OCI-LY3 (cell line): ENCODE data around the gene SHMT2.
A peak's percentile ranks its signal among the peaks of the same experiment; 100 is the strongest.

Experiments
- H2AFZ ChIP-seq: fragments of 200-600, 300-600 bp; shearing (Covaris generic); 2 replicates; pipeline ENCODE4 v1.6.0; 2014; ENCODE audit warnings: antibody characterized with exemption, low read depth, low read length
- H3K27ac ChIP-seq: fragments of 200-600, 300-600 bp; sonication (generic); 2 replicates; pipeline ENCODE4 v1.5.1; 2014; ENCODE audit warnings: mild to moderate bottlenecking, low read length, moderate library complexity, mixed read lengths
- H3K27me3 ChIP-seq: fragments of 200-600, 300-600 bp; sonication (generic); 2 replicates; pipeline ENCODE4 v1.6.1; 2014; ENCODE audit warnings: low read depth, low read length, mixed read lengths
- H3K36me3 ChIP-seq: fragments of 200-600, 300-600 bp; sonication (generic); replicated peaks from 2 replicates; pipeline ENCODE3; 2014; ENCODE audit warnings: low read depth, low read length, mixed read lengths
- H3K4me1 ChIP-seq: fragments of 300-600, 200-600 bp; sonication (generic); 2 replicates; pipeline ENCODE4 v1.6.1; 2014; ENCODE audit warnings: low read length, mixed read lengths
- H3K4me2 ChIP-seq: fragments of 200-600, 300-600 bp; sonication (generic); 2 replicates; pipeline ENCODE4 v1.6.1; 2014; ENCODE audit warnings: low read length, mixed read lengths
- H3K4me3 ChIP-seq: fragments of 300-600, 200-600 bp; sonication (generic); 2 replicates; pipeline ENCODE4 v1.5.1; 2014; ENCODE audit warnings: antibody characterized with exemption, mild to moderate bottlenecking, low read length, moderate library complexity
- H3K79me2 ChIP-seq: fragments of 300-600, 200-600 bp; shearing (Covaris generic); 2 replicates; pipeline ENCODE4 v1.6.1; 2014; ENCODE audit warnings: mild to moderate bottlenecking, low read length, mixed read lengths
- H3K9ac ChIP-seq: fragments of 300-600, 200-600 bp; shearing (Covaris generic); 2 replicates; pipeline ENCODE4 v1.6.0; 2014; ENCODE audit warnings: mild to moderate bottlenecking, low read length, moderate library complexity
- H3K9me3 ChIP-seq: fragments of 200-600, 300-600 bp; shearing (Covaris generic); 2 replicates; pipeline ENCODE4 v1.6.1; 2014; ENCODE audit warnings: low read length, mixed read lengths; ENCODE audit not compliant: insufficient read depth
- H4K20me1 ChIP-seq: fragments of 200-600, 300-600 bp; sonication (generic); 2 replicates; pipeline ENCODE4 v1.6.1; 2016; ENCODE audit warnings: low read length, mixed read lengths; ENCODE audit not compliant: insufficient read depth
- CTCF ChIP-seq: fragments of 200-600, 300-600 bp; sonication (generic); IDR thresholded peaks from 2 replicates; pipeline ENCODE4 v1.5.1; 2014; ENCODE audit warnings: antibody characterized with exemption, low read length, low read depth
- EZH2phosphoT487 ChIP-seq: fragments of 200-600 bp; shearing (Covaris generic); IDR thresholded peaks from 2 replicates; pipeline ENCODE4 v1.6.1; 2018; ENCODE audit warnings: antibody characterized with exemption, mixed run types, low read depth

Gene SHMT2

GRCh38 chr12:57231276-57232021 lies 1.9 kb downstream of the SHMT2 start:
- Histone ChIP-seq H3K36me3 (peaks cover 47% of the 10 kb centered on the region), H3K27me3 (no peaks in the 10 kb centered on the region), H3K4me1 (peaks cover 23% of the 10 kb centered on the region), H2AFZ (no peak overlapping the region), H3K4me3 (peak overlapping the region; percentile 82), H3K4me2 (peak overlapping the region; percentile 100), H4K20me1 (peaks cover 17% of the 10 kb centered on the region), H3K9ac (peak overlapping the region; percentile 97), H3K79me2 (peaks cover 29% of the 10 kb centered on the region), H3K27ac (0 out of 2 replicates have a peak overlapping the region, but pooled peaks have one; percentile 71), H3K9me3 (no peaks in the 10 kb centered on the region)
- no peak for TF ChIP-seq CTCF

DNA sequence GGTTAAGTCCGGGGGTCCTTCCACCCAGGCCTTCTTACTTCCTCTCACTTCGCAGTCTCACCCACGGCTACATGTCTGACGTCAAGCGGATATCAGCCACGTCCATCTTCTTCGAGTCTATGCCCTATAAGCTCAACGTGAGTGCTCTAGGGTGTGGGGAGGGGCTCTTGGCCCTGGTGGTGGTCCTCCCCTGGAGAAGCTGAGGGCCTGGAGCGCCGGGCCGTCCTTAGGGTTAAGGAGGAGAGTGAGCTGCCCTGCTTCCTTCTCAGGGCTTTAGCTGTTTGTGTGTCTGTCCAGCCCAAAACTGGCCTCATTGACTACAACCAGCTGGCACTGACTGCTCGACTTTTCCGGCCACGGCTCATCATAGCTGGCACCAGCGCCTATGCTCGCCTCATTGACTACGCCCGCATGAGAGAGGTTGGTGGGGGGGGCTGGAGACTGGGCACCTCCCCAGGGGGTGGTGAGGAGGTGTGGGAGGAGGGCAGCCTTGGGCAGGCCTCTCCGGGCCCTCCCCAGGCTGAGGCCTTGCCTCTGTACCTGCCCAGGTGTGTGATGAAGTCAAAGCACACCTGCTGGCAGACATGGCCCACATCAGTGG lies 2.7 kb downstream of the SHMT2 start:
- Histone ChIP-seq H3K27ac (no peak overlapping the region), H3K36me3 (peaks cover 47% of the 10 kb centered on the region), H3K79me2 (peaks cover 29% of the 10 kb centered on the region), H3K9me3 (no peaks in the 10 kb centered on the region), H2AFZ (no peak overlapping the region), H4K20me1 (peaks cover 17% of the 10 kb centered on the region), H3K4me2 (no peak overlapping the region), H3K4me1 (peaks cover 20% of the 10 kb centered on the region), H3K27me3 (no peaks in the 10 kb centered on the region), H3K9ac (no peak overlapping the region), H3K4me3 (no peak overlapping the region)
- TF ChIP-seq CTCF (no peak), EZH2phosphoT487 (no peak)

DNA sequence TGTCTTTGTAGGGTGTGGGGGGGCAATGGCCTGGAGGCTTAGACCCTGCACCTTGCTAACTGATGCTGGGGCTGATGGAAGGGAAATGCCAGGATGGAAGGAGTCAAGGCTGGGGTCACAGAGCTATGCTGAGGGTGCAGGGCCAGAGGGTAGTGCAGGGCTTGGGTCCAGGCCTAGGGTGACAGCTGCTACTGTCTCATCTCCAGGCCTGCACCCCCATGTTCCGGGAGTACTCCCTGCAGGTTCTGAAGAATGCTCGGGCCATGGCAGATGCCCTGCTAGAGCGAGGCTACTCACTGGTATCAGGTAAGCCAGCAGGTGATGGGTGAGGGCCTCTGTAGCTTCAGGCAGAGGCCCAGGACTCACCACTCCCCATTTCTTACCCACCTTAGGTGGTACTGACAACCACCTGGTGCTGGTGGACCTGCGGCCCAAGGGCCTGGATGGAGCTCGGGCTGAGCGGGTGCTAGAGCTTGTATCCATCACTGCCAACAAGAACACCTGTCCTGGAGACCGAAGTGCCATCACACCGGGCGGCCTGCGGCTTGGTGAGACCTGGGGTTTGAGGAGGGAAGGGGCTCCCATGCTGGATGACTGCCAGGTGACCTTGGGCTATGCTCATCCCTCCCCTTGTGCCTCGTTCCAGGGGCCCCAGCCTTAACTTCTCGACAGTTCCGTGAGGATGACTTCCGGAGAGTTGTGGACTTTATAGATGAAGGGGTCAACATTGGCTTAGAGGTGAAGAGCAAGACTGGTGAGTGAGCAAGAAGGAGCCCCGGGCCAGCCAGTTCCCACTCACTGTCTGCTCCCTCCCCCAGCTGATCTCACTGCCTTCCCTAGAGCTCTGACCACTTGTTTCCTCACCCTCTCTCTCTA lies 4.1 kb downstream of the SHMT2 start:
- 0 out of 2 replicates have a peak, but pooled peaks cover 4% of the 10 kb centered on the region for H3K27me3 ChIP-seq
- H3K9ac ChIP-seq = no peak overlapping the region
- no peak overlapping the region for H3K27ac ChIP-seq

DNA sequence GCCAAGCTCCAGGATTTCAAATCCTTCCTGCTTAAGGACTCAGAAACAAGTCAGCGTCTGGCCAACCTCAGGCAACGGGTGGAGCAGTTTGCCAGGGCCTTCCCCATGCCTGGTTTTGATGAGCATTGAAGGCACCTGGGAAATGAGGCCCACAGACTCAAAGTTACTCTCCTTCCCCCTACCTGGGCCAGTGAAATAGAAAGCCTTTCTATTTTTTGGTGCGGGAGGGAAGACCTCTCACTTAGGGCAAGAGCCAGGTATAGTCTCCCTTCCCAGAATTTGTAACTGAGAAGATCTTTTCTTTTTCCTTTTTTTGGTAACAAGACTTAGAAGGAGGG lies 4.7 kb downstream of the SHMT2 start:
- no peaks in the 10 kb centered on the region for H3K9me3 ChIP-seq
- H3K4me1 ChIP-seq = peaks cover 18% of the 10 kb centered on the region
- H3K79me2 ChIP-seq = peaks cover 29% of the 10 kb centered on the region
- peaks cover 47% of the 10 kb centered on the region for H3K36me3 ChIP-seq
- H3K27me3 ChIP-seq = 0 out of 2 replicates have a peak, but pooled peaks cover 4% of the 10 kb centered on the region
- no peak overlapping the region for H3K4me2 ChIP-seq
- TF ChIP-seq CTCF = no peak
- no peak for TF ChIP-seq EZH2phosphoT487
- H3K27ac ChIP-seq = no peak overlapping the region
- H3K4me3 ChIP-seq = no peak overlapping the region
- H4K20me1 ChIP-seq = peaks cover 17% of the 10 kb centered on the region
- H2AFZ ChIP-seq = no peak overlapping the region
- no peak overlapping the region for H3K9ac ChIP-seq

More for the DNA sequence above, 4.1 kb downstream of the SHMT2 start:
- Histone ChIP-seq H3K4me3 (no peak overlapping the region), H4K20me1 (peaks cover 17% of the 10 kb centered on the region), H3K9me3 (no peaks in the 10 kb centered on the region), H3K4me1 (peaks cover 24% of the 10 kb centered on the region), H3K79me2 (peaks cover 29% of the 10 kb centered on the region), H3K36me3 (peaks cover 47% of the 10 kb centered on the region), H2AFZ (no peak overlapping the region), H3K4me2 (no peak overlapping the region)
- TF ChIP-seq EZH2phosphoT487 = no peak
